SU-DHL-6 (cell line): Measurements from ENCODE around the gene CR2.

Experiments used
- EZH2phosphoT487 ChIP-seq: fragments of 200-600 bp; sonication (generic), shearing (Covaris generic); conservative IDR thresholded peaks from 2 replicates; pipeline ENCODE4 v1.6.1; 2018; ENCODE audit warnings: mild to moderate bottlenecking, antibody characterized with exemption, low read length, moderate library complexity, mixed read lengths
- TF ChIP-seq, protein P1 (sequence below): fragments of 200-600 bp; sonication (generic); IDR thresholded peaks from one replicate; pipeline ENCODE4 v1.5.1; 2017; ENCODE audit warnings: antibody characterized with exemption, mild to moderate bottlenecking, low read length, moderate library complexity; ENCODE audit not compliant: insufficient read depth, poor library complexity, severe bottlenecking

DNA sequence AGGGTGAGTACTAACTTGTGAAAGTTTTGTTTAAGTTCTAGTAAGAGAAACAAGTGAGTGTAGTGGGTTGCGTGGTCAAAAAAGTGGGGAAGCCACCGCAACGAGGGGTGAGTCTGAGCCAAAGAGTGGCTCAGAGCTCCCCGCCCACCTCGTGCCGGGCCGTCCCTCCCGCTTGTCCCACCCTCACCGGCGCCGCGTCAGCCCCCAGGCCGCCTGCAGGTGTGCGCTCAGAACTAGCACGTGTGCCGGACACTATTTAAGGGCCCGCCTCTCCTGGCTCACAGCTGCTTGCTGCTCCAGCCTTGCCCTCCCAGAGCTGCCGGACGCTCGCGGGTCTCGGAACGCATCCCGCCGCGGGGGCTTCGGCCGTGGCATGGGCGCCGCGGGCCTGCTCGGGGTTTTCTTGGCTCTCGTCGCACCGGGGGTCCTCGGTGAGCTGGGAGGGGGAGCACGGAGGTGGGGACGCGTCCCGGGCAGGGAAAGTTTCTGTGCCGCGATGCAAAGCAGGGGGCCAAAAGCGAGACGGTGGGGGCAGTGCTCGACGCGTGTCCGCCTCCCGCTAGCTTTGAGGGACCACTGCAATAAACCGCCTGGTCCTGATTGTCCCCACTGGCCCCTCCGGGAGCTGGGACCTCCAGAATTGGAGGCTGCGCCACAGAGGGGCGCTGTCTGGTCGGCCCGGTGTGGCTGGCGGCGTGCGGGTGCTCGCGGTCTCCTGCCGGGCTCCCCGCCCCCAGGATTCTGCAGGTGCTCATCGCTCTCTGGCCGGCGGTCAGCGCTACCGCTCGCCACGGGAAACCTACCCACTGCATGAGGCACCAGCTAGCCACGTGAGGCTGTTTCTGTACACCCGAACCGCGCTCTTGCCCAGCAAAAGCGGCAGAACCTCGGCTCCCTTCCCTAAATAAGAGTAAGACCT lies at the start of gene CR2:
- TF ChIP-seq, protein P1, sequence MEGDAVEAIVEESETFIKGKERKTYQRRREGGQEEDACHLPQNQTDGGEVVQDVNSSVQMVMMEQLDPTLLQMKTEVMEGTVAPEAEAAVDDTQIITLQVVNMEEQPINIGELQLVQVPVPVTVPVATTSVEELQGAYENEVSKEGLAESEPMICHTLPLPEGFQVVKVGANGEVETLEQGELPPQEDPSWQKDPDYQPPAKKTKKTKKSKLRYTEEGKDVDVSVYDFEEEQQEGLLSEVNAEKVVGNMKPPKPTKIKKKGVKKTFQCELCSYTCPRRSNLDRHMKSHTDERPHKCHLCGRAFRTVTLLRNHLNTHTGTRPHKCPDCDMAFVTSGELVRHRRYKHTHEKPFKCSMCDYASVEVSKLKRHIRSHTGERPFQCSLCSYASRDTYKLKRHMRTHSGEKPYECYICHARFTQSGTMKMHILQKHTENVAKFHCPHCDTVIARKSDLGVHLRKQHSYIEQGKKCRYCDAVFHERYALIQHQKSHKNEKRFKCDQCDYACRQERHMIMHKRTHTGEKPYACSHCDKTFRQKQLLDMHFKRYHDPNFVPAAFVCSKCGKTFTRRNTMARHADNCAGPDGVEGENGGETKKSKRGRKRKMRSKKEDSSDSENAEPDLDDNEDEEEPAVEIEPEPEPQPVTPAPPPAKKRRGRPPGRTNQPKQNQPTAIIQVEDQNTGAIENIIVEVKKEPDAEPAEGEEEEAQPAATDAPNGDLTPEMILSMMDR = peak; percentile 58
- TF ChIP-seq EZH2phosphoT487 = no peak
